ENCODE measurements around the gene GNLY. TPM values are rescaled to one million over a fixed set of nuclear protein-coding genes. Genes with fewer than 3 reads are reported as not detected.

The GNLY gene
- total RNA-seq: 21.5 TPM
- long read RNA-seq, transcript GNLY-201 (5 exons, 846 nt): major isoform, 10 of 81 reads
- long read RNA-seq, partial matches to known transcripts: 12 of 81 reads
- long read RNA-seq, other reads (novel, unspliced or antisense): 54 of 81 reads

GRCh38 chr2:85694052-85695025, at the start of gene GNLY:
Gene GNLY (plus strand): TSS chr2:85694358. CDS start chr2:85694419, 61 bp downstream.
- DNase-seq: no peak
- Histone ChIP-seq H3K9me3 (no peaks in the 10 kb centered on the region), H3K27ac (no peak within 1 kb of the TSS), H3K4me1 (no peaks in the 10 kb centered on the region), H3K27me3 (ENCODE audit: low read depth) (no peaks in the 10 kb centered on the region), H3K4me3 (no peak within 1 kb of the TSS), H3K36me3 (no peaks in the 10 kb centered on the region)
- intact Hi-C loops (cut with DNase I): no loop called here
- TF ChIP-seq CTCF (IDR thresholded peaks at IDR 0.05): no peak
- peak; percentile 16 to 40 for ATAC-seq

GRCh38 chr2:85644909-85645308, 49.2 kb upstream of the GNLY start:
- Histone ChIP-seq H3K4me1 (peaks cover 13% of the 10 kb centered on the region), H3K9me3 (no peaks in the 10 kb centered on the region), H3K27ac (no peak overlapping the region), H3K4me3 (no peak overlapping the region), H3K36me3 (peaks cover 100% of the 10 kb centered on the region), H3K27me3 (ENCODE audit: low read depth) (no peaks in the 10 kb centered on the region)
- TF ChIP-seq CTCF (IDR thresholded peaks at IDR 0.05): no peak
- intact Hi-C loops (cut with DNase I): no loop called here
- ATAC-seq (no peak), DNase-seq (no peak)

- Histone ChIP-seq H3K27ac (no peak overlapping the region), H3K4me3 (no peak overlapping the region), H3K27me3 (ENCODE audit: low read depth) (no peaks in the 10 kb centered on the region), H3K36me3 (peaks cover 98% of the 10 kb centered on the region), H3K4me1 (peaks cover 13% of the 10 kb centered on the region), H3K9me3 (no peaks in the 10 kb centered on the region)
- no peak for TF ChIP-seq CTCF (IDR thresholded peaks at IDR 0.05)
- DNase-seq (no peak), ATAC-seq (no peak)
- intact Hi-C loops (cut with DNase I): no loop called here
These were observed 48.0 kb upstream of the GNLY start for GRCh38 chr2:85646166-85646565.

GRCh38 chr2:85647823-85648526, 46.2 kb upstream of the GNLY start:
- intact Hi-C loops (cut with DNase I): no loop called here
- Histone ChIP-seq H3K36me3 (peaks cover 92% of the 10 kb centered on the region), H3K27ac (peak overlapping the region; percentile 10)

More at GRCh38 chr2:85647823-85648526, 46.2 kb upstream of the GNLY start:
- Histone ChIP-seq H3K4me1 (peaks cover 16% of the 10 kb centered on the region), H3K27me3 (ENCODE audit: low read depth) (no peaks in the 10 kb centered on the region), H3K4me3 (no peak overlapping the region), H3K9me3 (no peaks in the 10 kb centered on the region)
- TF ChIP-seq CTCF (IDR thresholded peaks at IDR 0.05): no peak
- no peak for ATAC-seq
- DNase-seq: no peak

Data from lower lobe of right lung (tissue), 2 donors.